H9 (cell line): ENCODE measurements around the gene C16orf90. TPM values are rescaled to one million over a fixed set of nuclear protein-coding genes. Genes with fewer than 3 reads are reported as not detected.

Source experiments
- DNase-seq: peaks from one replicate; pipeline ENCODE4 v3.0.0-alpha.2; 2017
- H2AFZ ChIP-seq: one replicate; pipeline ENCODE4 v1.6.1; 2013; ENCODE audit warnings: mild to moderate bottlenecking, low read length, control low read depth, moderate library complexity
- H2AK5ac ChIP-seq: 2 replicates; pipeline ENCODE4 v1.6.1; 2013; ENCODE audit warnings: low read length, control low read depth, mixed read lengths; ENCODE audit not compliant: insufficient read length
- H2BK120ac ChIP-seq: one replicate; pipeline ENCODE4 v1.6.1; 2013; ENCODE audit warnings: low read depth, mild to moderate bottlenecking, low read length, control low read depth, inconsistent platforms; ENCODE audit not compliant: poor library complexity, severe bottlenecking
- H2BK12ac ChIP-seq: 2 replicates; pipeline ENCODE4 v1.6.1; 2013; ENCODE audit warnings: low read length, control low read depth, mixed read lengths, low read depth; ENCODE audit not compliant: insufficient read length
- H2BK15ac ChIP-seq: 2 replicates; pipeline ENCODE4 v1.6.1; 2013; ENCODE audit warnings: low read depth, low read length, control low read depth
- H2BK20ac ChIP-seq: one replicate; pipeline ENCODE4 v1.6.1; 2013; ENCODE audit warnings: low read depth, mild to moderate bottlenecking, low read length, control low read depth, inconsistent platforms; ENCODE audit not compliant: poor library complexity, severe bottlenecking
- H2BK5ac ChIP-seq: 2 replicates; pipeline ENCODE4 v1.6.1; 2013; ENCODE audit warnings: low read length, control low read depth, mixed read lengths; ENCODE audit not compliant: insufficient read length
- H3K14ac ChIP-seq: 2 replicates; pipeline ENCODE4 v1.6.1; 2013; ENCODE audit warnings: low read length, control low read depth; ENCODE audit not compliant: insufficient read depth
- H3K18ac ChIP-seq: 2 replicates; pipeline ENCODE4 v1.6.1; 2013; ENCODE audit warnings: low read depth, mild to moderate bottlenecking, mixed read lengths, low read length, control low read depth; ENCODE audit not compliant: insufficient read length
- H3K23ac ChIP-seq: 2 replicates; pipeline ENCODE4 v1.6.1; 2013; ENCODE audit warnings: low read length, control low read depth, mixed read lengths, low read depth; ENCODE audit not compliant: insufficient read length
- H3K23me2 ChIP-seq: 2 replicates; pipeline ENCODE4 v1.6.1; 2013; ENCODE audit warnings: low read depth, mild to moderate bottlenecking, mixed read lengths, low read length, control low read depth; ENCODE audit not compliant: insufficient read length, poor library complexity, severe bottlenecking
- H3K27ac ChIP-seq: 2 replicates; pipeline ENCODE4 v1.5.1; 2013; ENCODE audit warnings: low read length, control low read depth, mixed read lengths, low read depth; ENCODE audit not compliant: insufficient read length
- H3K27me3 ChIP-seq: 2 replicates; pipeline ENCODE4 v1.6.1; 2013; ENCODE audit warnings: low read length, control low read depth, inconsistent platforms; ENCODE audit not compliant: insufficient read depth
- H3K4ac ChIP-seq: 2 replicates; pipeline ENCODE4 v1.6.1; 2013; ENCODE audit warnings: low read depth, mild to moderate bottlenecking, control low read depth, inconsistent platforms, low read length, moderate library complexity
- H3K4me1 ChIP-seq: 2 replicates; pipeline ENCODE4 v1.6.1; 2013; ENCODE audit warnings: low read length, control low read depth, inconsistent platforms; ENCODE audit not compliant: insufficient read depth
- H3K4me2 ChIP-seq: 2 replicates; pipeline ENCODE4 v1.6.1; 2013; ENCODE audit warnings: low read length, control low read depth, mixed read lengths; ENCODE audit not compliant: insufficient read length, insufficient read depth
- H3K56ac ChIP-seq: 2 replicates; pipeline ENCODE4 v1.6.1; 2013; ENCODE audit warnings: low read depth, mild to moderate bottlenecking, mixed read lengths, low read length, control low read depth; ENCODE audit not compliant: insufficient read length
- H3K79me1 ChIP-seq: 2 replicates; pipeline ENCODE4 v1.6.1; 2013; ENCODE audit warnings: low read depth, mild to moderate bottlenecking, moderate library complexity, low read length, control low read depth, inconsistent platforms; ENCODE audit not compliant: insufficient read depth, poor library complexity, severe bottlenecking
- H3K79me2 ChIP-seq: 2 replicates; pipeline ENCODE4 v1.6.1; 2013; ENCODE audit warnings: low read length, control low read depth, inconsistent platforms; ENCODE audit not compliant: insufficient read depth
- H3K9ac ChIP-seq: 2 replicates; pipeline ENCODE4 v1.6.1; 2013; ENCODE audit warnings: low read length, control low read depth, mixed read lengths; ENCODE audit not compliant: insufficient read length; ENCODE audit errors: extremely low read depth
- H3K9me3 ChIP-seq: one replicate; pipeline ENCODE4 v1.6.1; 2013; ENCODE audit warnings: low read depth, low read length, inconsistent platforms; ENCODE audit not compliant: control insufficient read depth
- H3T11ph ChIP-seq: one replicate; pipeline ENCODE4 v1.6.1; 2013; ENCODE audit warnings: mild to moderate bottlenecking, low read length, control low read depth, inconsistent platforms
- H4K20me1 ChIP-seq: one replicate; pipeline ENCODE4 v1.6.1; 2013; ENCODE audit not compliant: control insufficient read depth, insufficient read length, insufficient read depth
- H4K5ac ChIP-seq: 2 replicates; pipeline ENCODE4 v1.6.1; 2013; ENCODE audit warnings: low read depth, mild to moderate bottlenecking, mixed read lengths, low read length, control low read depth; ENCODE audit not compliant: insufficient read length
- H4K8ac ChIP-seq: replicated peaks from 2 replicates; pipeline ENCODE4 v1.6.1; 2013; ENCODE audit warnings: low read length, control low read depth, mixed read lengths, low read depth; ENCODE audit not compliant: insufficient read length
- H4K91ac ChIP-seq: 2 replicates; pipeline ENCODE4 v1.6.1; 2013; ENCODE audit warnings: low read depth, mild to moderate bottlenecking, moderate library complexity, mixed read lengths, low read length, control low read depth; ENCODE audit not compliant: insufficient read length
- H3K27ac Mint-ChIP-seq, 3 experiments: 2 replicates in 2 of 3; 3 replicates in 1 of 3; pipeline ENCODE4 v1.8.0; 2020 to 2021; ENCODE audit warnings: mixed read lengths in 3 of 3, mild to moderate bottlenecking in 1 of 3, moderate library complexity in 1 of 3
- H3K27me3 Mint-ChIP-seq: 2 replicates; pipeline ENCODE4 v1.8.0; 2021; ENCODE audit warnings: low read depth, mild to moderate bottlenecking, moderate library complexity, mixed read lengths
- H3K36me3 Mint-ChIP-seq, 3 experiments: 2 replicates in 2 of 3; 3 replicates in 1 of 3; pipeline ENCODE4 v1.8.0; 2020 to 2021; ENCODE audit warnings: low read depth in 3 of 3, mixed read lengths in 3 of 3; ENCODE audit not compliant: insufficient read depth in 1 of 3
- H3K4me1 Mint-ChIP-seq, 2 experiments: 2 replicates each; pipeline ENCODE4 v1.8.0; 2020; ENCODE audit warnings: mixed read lengths in 2 of 2
- H3K4me3 Mint-ChIP-seq, 2 experiments: 2 replicates in 1 of 2; 3 replicates in 1 of 2; pipeline ENCODE4 v1.8.0; 2020 to 2021; ENCODE audit warnings: mild to moderate bottlenecking in 2 of 2, mixed read lengths in 2 of 2, moderate library complexity in 1 of 2
- H3K9me3 Mint-ChIP-seq, 2 experiments: 2 replicates in 1 of 2; 3 replicates in 1 of 2; pipeline ENCODE4 v1.8.0; 2020; ENCODE audit warnings: mild to moderate bottlenecking in 2 of 2, mixed read lengths in 2 of 2, moderate library complexity in 1 of 2
- WGBS: extraction: QIAGEN DNeasy Blood & Tissue Kit; methylation state at CpG from one replicate; pipeline ENCODE4 v1.1.7; 2013; ENCODE audit warnings: missing lambda C conversion rate, low lambda C conversion rate, mixed read lengths; ENCODE audit not compliant: insufficient read length; ENCODE audit errors: extremely low coverage; 5-methylcytosine and 5-hydroxymethylcytosine counted together
- total RNA-seq: library from RNA; stranded (reverse); gene quantifications from 2 replicates; pipeline ENCODE4 v1.2.1, GENCODE V29; 2021
- TF ChIP-seq, protein P1 (sequence below): fragments of 200-600 bp; sonication (generic); conservative IDR thresholded peaks from 3 replicates; pipeline ENCODE4 v1.8.0; 2021; ENCODE audit warnings: antibody characterized with exemption, mild to moderate bottlenecking

Gene C16orf90
- total RNA-seq, 1 experiment from 2014 or later, result not detected

DNA sequence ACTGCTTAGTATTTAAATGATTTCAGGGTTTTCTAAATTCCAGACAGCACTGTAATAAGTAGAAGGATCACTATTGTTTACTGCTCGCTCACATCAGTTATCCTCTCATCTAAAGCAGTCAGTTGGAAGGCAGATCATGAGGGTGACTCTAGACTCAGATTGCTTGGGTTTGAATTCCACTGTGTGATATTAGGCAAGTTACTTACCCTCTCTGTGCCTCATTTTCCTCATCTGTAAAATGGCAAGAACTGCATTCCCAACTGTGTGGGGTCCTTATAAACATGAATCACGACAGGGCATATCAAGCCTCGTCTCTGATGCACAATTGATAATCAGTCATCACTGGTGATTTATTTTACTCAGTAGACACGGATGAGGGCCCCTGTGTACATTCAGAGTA lies 20.6 kb upstream of the C16orf90 start:
- H3K79me2 ChIP-seq, result no peaks in the 10 kb centered on the region
- H2BK12ac ChIP-seq, result no peak overlapping the region
- no peak overlapping the region for H2BK120ac ChIP-seq
- no peak overlapping the region for H4K91ac ChIP-seq
- no peak overlapping the region for H3T11ph ChIP-seq
- no CpG with 5 or more reads among the region's 4 CpGs for WGBS
- H3K79me1 ChIP-seq, result no peaks in the 10 kb centered on the region
- Mint-ChIP-seq H3K36me3 (peaks cover 20 to 56% (median 41%) of the 10 kb centered on the region in 3 experiments; a peak in 6 of 7 replicates), H3K4me1 (peaks cover 3 to 4% of the 10 kb centered on the region in 2 experiments), H3K27ac (no peak overlapping the region), H3K27me3 (no peaks in the 10 kb centered on the region), H3K9me3 (no peaks in the 10 kb centered on the region), H3K4me3 (no peak overlapping the region)
- H4K8ac ChIP-seq, result no peak overlapping the region
- no peaks in the 10 kb centered on the region for H3K27me3 ChIP-seq
- no peak for DNase-seq
- no peak overlapping the region for H3K56ac ChIP-seq
- H3K9me3 ChIP-seq, result no peaks in the 10 kb centered on the region
- H3K23ac ChIP-seq, result no peak overlapping the region
- no peaks in the 10 kb centered on the region for H4K20me1 ChIP-seq
- no peak overlapping the region for H2AFZ ChIP-seq
- no peak overlapping the region for H4K5ac ChIP-seq
- no peak overlapping the region for H2BK15ac ChIP-seq
- H3K27ac ChIP-seq, result no peak overlapping the region
- H3K4ac ChIP-seq, result no peak overlapping the region
- no peak overlapping the region for H3K18ac ChIP-seq
- no peak overlapping the region for H3K14ac ChIP-seq
- no peaks in the 10 kb centered on the region for H3K23me2 ChIP-seq
- no peak overlapping the region for H2BK20ac ChIP-seq
- H3K4me2 ChIP-seq, result no peak overlapping the region
- TF ChIP-seq, protein P1, sequence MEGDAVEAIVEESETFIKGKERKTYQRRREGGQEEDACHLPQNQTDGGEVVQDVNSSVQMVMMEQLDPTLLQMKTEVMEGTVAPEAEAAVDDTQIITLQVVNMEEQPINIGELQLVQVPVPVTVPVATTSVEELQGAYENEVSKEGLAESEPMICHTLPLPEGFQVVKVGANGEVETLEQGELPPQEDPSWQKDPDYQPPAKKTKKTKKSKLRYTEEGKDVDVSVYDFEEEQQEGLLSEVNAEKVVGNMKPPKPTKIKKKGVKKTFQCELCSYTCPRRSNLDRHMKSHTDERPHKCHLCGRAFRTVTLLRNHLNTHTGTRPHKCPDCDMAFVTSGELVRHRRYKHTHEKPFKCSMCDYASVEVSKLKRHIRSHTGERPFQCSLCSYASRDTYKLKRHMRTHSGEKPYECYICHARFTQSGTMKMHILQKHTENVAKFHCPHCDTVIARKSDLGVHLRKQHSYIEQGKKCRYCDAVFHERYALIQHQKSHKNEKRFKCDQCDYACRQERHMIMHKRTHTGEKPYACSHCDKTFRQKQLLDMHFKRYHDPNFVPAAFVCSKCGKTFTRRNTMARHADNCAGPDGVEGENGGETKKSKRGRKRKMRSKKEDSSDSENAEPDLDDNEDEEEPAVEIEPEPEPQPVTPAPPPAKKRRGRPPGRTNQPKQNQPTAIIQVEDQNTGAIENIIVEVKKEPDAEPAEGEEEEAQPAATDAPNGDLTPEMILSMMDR, result no peak
- no peaks in the 10 kb centered on the region for H3K4me1 ChIP-seq
- H2AK5ac ChIP-seq, result no peak overlapping the region
- no peak overlapping the region for H2BK5ac ChIP-seq
- no peak overlapping the region for H3K9ac ChIP-seq
